HEK293T (cell line): ENCODE measurements around the gene RC3H1.

Experiments
- ARNT ChIP-seq: fragments of 450-650 bp; IDR thresholded peaks from 2 replicates; pipeline ENCODE4 v1.6.1; 2017; ENCODE audit warnings: mild to moderate bottlenecking
- HDGF ChIP-seq: fragments of 450-650 bp; IDR thresholded peaks from 2 replicates; pipeline ENCODE4 v1.6.1; 2017; ENCODE audit warnings: antibody characterized with exemption, borderline replicate concordance
- SP1 ChIP-seq: fragments of 450-650 bp; IDR thresholded peaks from 2 replicates; pipeline ENCODE4 v1.6.1; 2017

- TF ChIP-seq SP1, result no peak
- no peak for TF ChIP-seq HDGF
- no peak for TF ChIP-seq ARNT
Observed at GRCh38 chr1:174023440-174023839, 1.3 kb upstream of the RC3H1 start.
